Measurements from ENCODE around the gene EXOSC10. TPM values are rescaled to one million over a fixed set of nuclear protein-coding genes. Genes with fewer than 3 reads are reported as not detected.

The EXOSC10 gene
- polyA plus RNA-seq, 1 experiment: 65.9 TPM

GRCh38 chr1:11031624-11032262 is 67.9 kb downstream of the EXOSC10 start:
- no peaks in the 10 kb centered on the region; the same call in 1 of the 2 replicates for H3K9me3 ChIP-seq (ENCODE audit: control insufficient read depth, insufficient read depth, low read length)
- TF ChIP-seq CTCF (IDR thresholded peaks at IDR 0.05; ENCODE audit: low read depth, low read length): no peak
- CTCF ChIA-PET: no interaction called here
- no peaks in the 10 kb centered on the region for H3K27me3 ChIP-seq (ENCODE audit: control insufficient read depth, insufficient read depth, low read length)
- H3K4me3 ChIP-seq (ENCODE audit: low read depth, low read length): no peak overlapping the region
- no peak for DNase-seq (ENCODE audit: low read depth, low spot score)
- POLR2A ChIA-PET: interaction anchor here (0.9 kb wide), 1 partner anchor 39 kb away, joined by 3 read pairs; no protein-coding TSS in a partner anchor
- H3K27ac ChIP-seq (ENCODE audit: low read depth, low read length): no peak overlapping the region

- no peaks in the 10 kb centered on the region; the same call in 1 of the 2 replicates for H3K9me3 ChIP-seq (ENCODE audit: control insufficient read depth, insufficient read depth, low read length)
- H3K27ac ChIP-seq (ENCODE audit: low read depth, low read length): no peak overlapping the region
- no peak for TF ChIP-seq CTCF (IDR thresholded peaks at IDR 0.05; ENCODE audit: low read depth, low read length)
- H3K4me3 ChIP-seq (ENCODE audit: low read depth, low read length): no peak overlapping the region
- ChIA-PET POLR2A (interaction anchor here (0.6 kb wide), 2 partner anchors 15 to 29 kb away, joined by 5 to 6 read pairs; partner anchors contain the start of gene SRM), CTCF (no interaction called here)
- H3K27me3 ChIP-seq (ENCODE audit: control insufficient read depth, insufficient read depth, low read length): no peaks in the 10 kb centered on the region
- DNase-seq (ENCODE audit: low read depth, low spot score): no peak
Observed at GRCh38 chr1:11030865-11031264, 68.8 kb downstream of the EXOSC10 start.

DNA sequence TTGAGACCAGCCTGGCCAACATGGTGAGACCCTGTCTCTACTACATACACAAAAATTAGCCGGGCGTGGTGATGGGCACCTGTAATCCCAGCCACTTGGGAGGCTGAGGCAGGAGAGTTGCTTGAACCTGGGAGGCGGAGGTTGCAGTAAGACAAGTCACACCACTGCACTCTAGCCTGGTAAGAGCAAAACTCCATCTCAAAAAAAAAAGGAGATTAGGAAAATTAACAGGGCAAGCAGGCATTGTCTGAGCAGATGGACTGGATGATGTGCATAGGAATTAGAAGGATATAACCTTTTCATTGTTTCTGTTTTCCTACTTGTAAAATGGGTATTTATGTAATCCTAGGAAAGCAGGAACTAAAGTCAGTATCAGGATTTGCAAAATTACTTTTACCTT is 71.7 kb downstream of the EXOSC10 start:
- ChIA-PET POLR2A (no interaction called here), CTCF (interaction anchor here (1.8 kb wide), 1 partner anchor 10 kb away, joined by 9 read pairs; no protein-coding TSS in a partner anchor)
- Histone ChIP-seq H3K27ac (ENCODE audit: low read depth, low read length) (no peak overlapping the region), H3K9me3 (ENCODE audit: control insufficient read depth, insufficient read depth, low read length) (no peaks in the 10 kb centered on the region; the same call in 1 of the 2 replicates), H3K27me3 (ENCODE audit: control insufficient read depth, insufficient read depth, low read length) (no peaks in the 10 kb centered on the region), H3K4me3 (ENCODE audit: low read depth, low read length) (no peak overlapping the region)
- TF ChIP-seq CTCF (IDR thresholded peaks at IDR 0.05; ENCODE audit: low read depth, low read length): no peak
- no peak for DNase-seq (ENCODE audit: low read depth, low spot score)

GRCh38 chr1:11027316-11027715 is 72.4 kb downstream of the EXOSC10 start:
- ChIA-PET CTCF (interaction anchor here (1.8 kb wide), 1 partner anchor 10 kb away, joined by 9 read pairs; no protein-coding TSS in a partner anchor), POLR2A (no interaction called here)
- Histone ChIP-seq H3K27ac (ENCODE audit: low read depth, low read length) (no peak overlapping the region), H3K9me3 (ENCODE audit: control insufficient read depth, insufficient read depth, low read length) (no peaks in the 10 kb centered on the region; the same call in 1 of the 2 replicates), H3K4me3 (ENCODE audit: low read depth, low read length) (no peak overlapping the region), H3K27me3 (ENCODE audit: control insufficient read depth, insufficient read depth, low read length) (no peaks in the 10 kb centered on the region)
- DNase-seq (ENCODE audit: low read depth, low spot score): no peak
- TF ChIP-seq CTCF (IDR thresholded peaks at IDR 0.05; ENCODE audit: low read depth, low read length): no peak

- Histone ChIP-seq H3K27ac (ENCODE audit: low read depth, low read length) (no peak overlapping the region), H3K4me3 (ENCODE audit: low read depth, low read length) (no peak overlapping the region), H3K9me3 (ENCODE audit: control insufficient read depth, insufficient read depth, low read length) (no peaks in the 10 kb centered on the region; the same call in 1 of the 2 replicates), H3K27me3 (ENCODE audit: control insufficient read depth, insufficient read depth, low read length) (no peaks in the 10 kb centered on the region)
- ChIA-PET POLR2A (no interaction called here), CTCF (interaction anchor here (1.8 kb wide), 1 partner anchor 11 kb away, joined by 9 read pairs; no protein-coding TSS in a partner anchor)
- no peak for TF ChIP-seq CTCF (IDR thresholded peaks at IDR 0.05; ENCODE audit: low read depth, low read length)
- DNase-seq (ENCODE audit: low read depth, low spot score): no peak
Observed at GRCh38 chr1:11026903-11027302, 72.8 kb downstream of the EXOSC10 start.
